Panc1 (cell line): ENCODE measurements around the gene PIGU. TPM values are rescaled to one million over a fixed set of nuclear protein-coding genes. Genes with fewer than 3 reads are reported as not detected.

Experiments
- ATAC-seq: fragments of 200-7000 bp; cut with Tn5 transposase; 2 replicates; pipeline ENCODE4 v1.9.1; 2020; ENCODE audit warnings: mild to moderate bottlenecking, moderate library complexity
- BruUV-seq: library from RNA; stranded (reverse); fragments of 400-500 nt; replicated peaks from 2 replicates; lab custom pipeline; 2021; lab: Mats Ljungman, UMichigan
- CTCF ChIA-PET: fragments of 300-600 bp; sonication (Branson Sonifier 250); formaldehyde crosslinking; loops from one replicate; lab custom pipeline; 2022; ENCODE audit warnings: antibody characterized with exemption; lab: Charles Lee
- POLR2A ChIA-PET: fragments of 300-600 bp; sonication (Branson Sonifier 250); formaldehyde crosslinking; loops from one replicate; lab custom pipeline; 2022; ENCODE audit warnings: antibody characterized with exemption; lab: Charles Lee
- DNase-seq: peaks from one replicate; pipeline ENCODE4 v3.0.0-alpha.2; 2010; ENCODE audit warnings: low read depth, low spot score
- H3K27ac ChIP-seq: 2 replicates; pipeline ENCODE4 v1.5.1; 2011; ENCODE audit warnings: mild to moderate bottlenecking, low read length, inconsistent platforms
- H3K27me3 ChIP-seq: fragments of 200-500 bp; sonication (Bioruptor generic); 2 replicates; pipeline ENCODE4 v1.6.0; 2014; ENCODE audit warnings: low read length, inconsistent platforms; ENCODE audit not compliant: control insufficient read depth, insufficient read depth
- H3K36me3 ChIP-seq: fragments of 200-500 bp; sonication (Bioruptor generic); 2 replicates; pipeline ENCODE4 v1.5.1; 2014; ENCODE audit warnings: inconsistent platforms, mild to moderate bottlenecking, low read length, moderate library complexity; ENCODE audit not compliant: control insufficient read depth, insufficient read depth
- H3K4me1 ChIP-seq: 2 replicates; pipeline ENCODE4 v1.5.1; 2011; ENCODE audit warnings: inconsistent platforms, mild to moderate bottlenecking, low read length, moderate library complexity; ENCODE audit not compliant: control insufficient read depth, insufficient read depth
- H3K4me3 ChIP-seq, 2 experiments: 2 replicates each; pipeline ENCODE4 v1.5.1; 2011 to 2012; ENCODE audit warnings: low read depth in 2 of 2, low read length in 2 of 2, mild to moderate bottlenecking in 2 of 2, inconsistent platforms in 1 of 2, moderate library complexity in 1 of 2
- H3K9me3 ChIP-seq: fragments of 200-500 bp; sonication (Bioruptor generic); 2 replicates; pipeline ENCODE4 v1.5.1; 2014; ENCODE audit warnings: low read depth, mild to moderate bottlenecking, inconsistent platforms, low read length, moderate library complexity; ENCODE audit not compliant: control insufficient read depth, insufficient read depth
- POLR2AphosphoS5 ChIP-seq: IDR thresholded peaks from 2 replicates; pipeline ENCODE4 v1.6.1; 2012; ENCODE audit warnings: mild to moderate bottlenecking, low read depth, low read length, moderate library complexity
- SIN3A ChIP-seq: IDR thresholded peaks from 2 replicates; pipeline ENCODE4 v1.6.1; 2012; ENCODE audit warnings: low read depth, mild to moderate bottlenecking, low read length, moderate library complexity, borderline replicate concordance; ENCODE audit not compliant: insufficient read depth
- TCF7L2 ChIP-seq: IDR thresholded peaks from 2 replicates; pipeline ENCODE4 v1.6.1; 2011; ENCODE audit warnings: mild to moderate bottlenecking, low read depth, low read length, inconsistent platforms
- in situ Hi-C: cut with HindIII; loops from 2 replicates; pipeline ENCODE4 v1.10.0; 2016; ENCODE audit warnings: low sequenced_read_pairs, low pct_unique_long_range_greater_than_20kb
- intact Hi-C: fragments of 100-400 bp; cut with micrococcal nuclease; formaldehyde crosslinking; loops from one replicate; pipeline ENCODE4 v1.10.0; 2022; ENCODE audit not compliant: unreplicated experiment
- total RNA-seq: library from RNA; stranded (reverse); gene quantifications from one replicate; pipeline ENCODE4 v1.2.1, GENCODE V29; 2021; ENCODE audit not compliant: unreplicated experiment
- TF ChIP-seq, protein P1 (sequence below), 2 experiments: IDR thresholded peaks; 2 replicates each; pipeline ENCODE4 v1.6.1; 2011 to 2012; ENCODE audit warnings: low read depth in 2 of 2, control low read depth in 1 of 2, low read length in 1 of 2, mild to moderate bottlenecking in 1 of 2, moderate library complexity in 1 of 2; ENCODE audit not compliant: insufficient read depth in 1 of 2
- TF ChIP-seq, protein P2 (sequence below): fragments of 450-650 bp; IDR thresholded peaks from 2 replicates; pipeline ENCODE4 v1.5.1; 2017; ENCODE audit warnings: mild to moderate bottlenecking

Gene PIGU
- total RNA-seq, 1 experiment from 2014 or later: 22.9 TPM

DNA sequence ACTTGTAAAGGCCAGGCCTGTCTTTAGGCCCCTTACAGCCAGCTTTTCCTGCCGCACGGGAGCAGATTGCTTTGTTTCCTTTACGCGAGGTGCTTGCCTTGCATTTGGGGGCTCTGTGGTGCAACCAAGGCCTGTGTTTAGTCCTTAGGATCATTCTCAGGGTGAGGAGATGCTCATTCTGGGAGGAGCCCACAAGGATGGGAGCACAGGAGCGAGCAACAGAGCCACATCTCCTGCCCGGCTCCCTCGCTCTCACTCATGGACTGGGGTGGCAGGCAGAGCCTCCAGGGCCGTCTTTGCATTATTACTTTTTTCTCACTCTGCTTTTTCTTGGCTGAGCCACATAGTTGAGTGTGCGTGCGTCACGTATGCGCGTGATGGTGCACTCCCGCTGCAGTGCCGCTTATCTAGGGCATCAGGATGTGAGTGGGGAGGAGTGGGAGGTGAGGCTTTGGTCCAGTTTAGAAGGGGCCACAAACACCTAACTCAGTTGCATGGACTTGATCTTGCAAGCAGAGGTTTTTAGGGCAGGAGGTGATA is 141.5 kb downstream of the PIGU start:
- TF ChIP-seq SIN3A (no peak), POLR2AphosphoS5 (no peak)
- CTCF ChIA-PET: interaction anchor here (0.5 kb wide), 1 partner anchor 151 kb away, joined by 3 read pairs; no protein-coding TSS in a partner anchor
- H3K27me3 ChIP-seq: no peaks in the 10 kb centered on the region
- in situ Hi-C loops: no loop called here
- no TSS peak for BruUV-seq
- peaks cover 4% of the 10 kb centered on the region; the same call in 1 of the 2 replicates for H3K36me3 ChIP-seq
- POLR2A ChIA-PET: no interaction called here
- no peaks in the 10 kb centered on the region for H3K9me3 ChIP-seq
- ATAC-seq (no peak), DNase-seq (no peak)
- no peak overlapping the region for H3K4me3 ChIP-seq
- no peak overlapping the region for H3K27ac ChIP-seq
- intact Hi-C loops: no loop called here
- no peaks in the 10 kb centered on the region for H3K4me1 ChIP-seq

DNA sequence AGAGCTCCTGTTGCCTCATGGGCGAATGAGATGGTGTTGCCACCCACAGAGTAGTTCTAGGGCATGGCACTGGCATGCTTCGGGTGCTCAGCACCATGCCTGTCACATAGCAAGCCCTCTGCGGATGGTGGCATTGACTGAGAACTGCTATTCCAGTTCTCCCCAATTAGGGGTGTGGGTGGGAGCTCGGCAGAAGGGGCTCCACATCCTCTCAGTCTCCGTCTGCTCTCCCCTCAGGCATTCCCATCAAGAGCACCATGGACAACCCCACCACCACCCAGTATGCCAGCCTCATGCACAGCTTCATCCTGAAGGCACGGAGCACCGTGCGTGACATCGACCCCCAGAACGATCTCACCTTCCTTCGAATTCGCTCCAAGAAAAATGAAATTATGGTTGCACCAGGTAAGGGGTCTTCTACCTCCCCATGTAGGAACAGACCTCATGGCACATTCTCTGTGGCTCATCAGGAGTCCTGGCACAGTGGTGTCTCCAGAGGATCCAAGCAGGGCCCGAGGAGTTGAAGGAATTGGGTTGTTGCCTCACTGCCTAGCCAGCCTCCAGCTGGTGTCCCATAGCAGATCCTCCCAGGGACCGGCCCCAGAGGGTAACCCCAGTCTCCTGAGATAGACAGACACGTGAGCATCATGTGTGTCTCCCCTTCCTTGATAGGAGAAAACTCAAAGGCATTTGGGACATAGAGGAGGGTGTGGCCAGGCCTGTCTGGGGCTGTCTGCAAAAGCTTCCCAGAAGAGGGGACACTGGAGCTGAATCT is 142.3 kb downstream of the PIGU start:
- H3K36me3 ChIP-seq: peaks cover 4% of the 10 kb centered on the region; the same call in 1 of the 2 replicates
- no peak overlapping the region for H3K27ac ChIP-seq
- no peaks in the 10 kb centered on the region for H3K27me3 ChIP-seq
- CTCF ChIA-PET: interaction anchor here (0.5 kb wide), 1 partner anchor 150 kb away, joined by 3 read pairs; no protein-coding TSS in a partner anchor
- H3K9me3 ChIP-seq: no peaks in the 10 kb centered on the region
- no peak overlapping the region for H3K4me3 ChIP-seq
- in situ Hi-C loops (no loop called here), intact Hi-C loops (no loop called here)
- TF ChIP-seq, protein P1, sequence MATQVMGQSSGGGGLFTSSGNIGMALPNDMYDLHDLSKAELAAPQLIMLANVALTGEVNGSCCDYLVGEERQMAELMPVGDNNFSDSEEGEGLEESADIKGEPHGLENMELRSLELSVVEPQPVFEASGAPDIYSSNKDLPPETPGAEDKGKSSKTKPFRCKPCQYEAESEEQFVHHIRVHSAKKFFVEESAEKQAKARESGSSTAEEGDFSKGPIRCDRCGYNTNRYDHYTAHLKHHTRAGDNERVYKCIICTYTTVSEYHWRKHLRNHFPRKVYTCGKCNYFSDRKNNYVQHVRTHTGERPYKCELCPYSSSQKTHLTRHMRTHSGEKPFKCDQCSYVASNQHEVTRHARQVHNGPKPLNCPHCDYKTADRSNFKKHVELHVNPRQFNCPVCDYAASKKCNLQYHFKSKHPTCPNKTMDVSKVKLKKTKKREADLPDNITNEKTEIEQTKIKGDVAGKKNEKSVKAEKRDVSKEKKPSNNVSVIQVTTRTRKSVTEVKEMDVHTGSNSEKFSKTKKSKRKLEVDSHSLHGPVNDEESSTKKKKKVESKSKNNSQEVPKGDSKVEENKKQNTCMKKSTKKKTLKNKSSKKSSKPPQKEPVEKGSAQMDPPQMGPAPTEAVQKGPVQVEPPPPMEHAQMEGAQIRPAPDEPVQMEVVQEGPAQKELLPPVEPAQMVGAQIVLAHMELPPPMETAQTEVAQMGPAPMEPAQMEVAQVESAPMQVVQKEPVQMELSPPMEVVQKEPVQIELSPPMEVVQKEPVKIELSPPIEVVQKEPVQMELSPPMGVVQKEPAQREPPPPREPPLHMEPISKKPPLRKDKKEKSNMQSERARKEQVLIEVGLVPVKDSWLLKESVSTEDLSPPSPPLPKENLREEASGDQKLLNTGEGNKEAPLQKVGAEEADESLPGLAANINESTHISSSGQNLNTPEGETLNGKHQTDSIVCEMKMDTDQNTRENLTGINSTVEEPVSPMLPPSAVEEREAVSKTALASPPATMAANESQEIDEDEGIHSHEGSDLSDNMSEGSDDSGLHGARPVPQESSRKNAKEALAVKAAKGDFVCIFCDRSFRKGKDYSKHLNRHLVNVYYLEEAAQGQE (IDR thresholded peaks at IDR 0.05; ENCODE audit: insufficient read depth in 1 of 2, low read depth in 2 of 2, low read length in 1 of 2): no peak
- TF ChIP-seq, protein P2, sequence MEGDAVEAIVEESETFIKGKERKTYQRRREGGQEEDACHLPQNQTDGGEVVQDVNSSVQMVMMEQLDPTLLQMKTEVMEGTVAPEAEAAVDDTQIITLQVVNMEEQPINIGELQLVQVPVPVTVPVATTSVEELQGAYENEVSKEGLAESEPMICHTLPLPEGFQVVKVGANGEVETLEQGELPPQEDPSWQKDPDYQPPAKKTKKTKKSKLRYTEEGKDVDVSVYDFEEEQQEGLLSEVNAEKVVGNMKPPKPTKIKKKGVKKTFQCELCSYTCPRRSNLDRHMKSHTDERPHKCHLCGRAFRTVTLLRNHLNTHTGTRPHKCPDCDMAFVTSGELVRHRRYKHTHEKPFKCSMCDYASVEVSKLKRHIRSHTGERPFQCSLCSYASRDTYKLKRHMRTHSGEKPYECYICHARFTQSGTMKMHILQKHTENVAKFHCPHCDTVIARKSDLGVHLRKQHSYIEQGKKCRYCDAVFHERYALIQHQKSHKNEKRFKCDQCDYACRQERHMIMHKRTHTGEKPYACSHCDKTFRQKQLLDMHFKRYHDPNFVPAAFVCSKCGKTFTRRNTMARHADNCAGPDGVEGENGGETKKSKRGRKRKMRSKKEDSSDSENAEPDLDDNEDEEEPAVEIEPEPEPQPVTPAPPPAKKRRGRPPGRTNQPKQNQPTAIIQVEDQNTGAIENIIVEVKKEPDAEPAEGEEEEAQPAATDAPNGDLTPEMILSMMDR: no peak
- no peak for TF ChIP-seq SIN3A
- no peak for TF ChIP-seq TCF7L2
- no peak for TF ChIP-seq POLR2AphosphoS5
- ATAC-seq: no peak
- POLR2A ChIA-PET: no interaction called here
- no peaks in the 10 kb centered on the region for H3K4me1 ChIP-seq
- DNase-seq: no peak
- no TSS peak for BruUV-seq

- DNase-seq (no peak), ATAC-seq (no peak)
- POLR2A ChIA-PET: no interaction called here
- TF ChIP-seq, protein P2: no peak
- TF ChIP-seq TCF7L2 (no peak), SIN3A (no peak), POLR2AphosphoS5 (no peak)
- TF ChIP-seq, protein P1 (IDR thresholded peaks at IDR 0.05; ENCODE audit: insufficient read depth in 1 of 2, low read depth in 2 of 2, low read length in 1 of 2): no peak
- intact Hi-C loops: no loop called here
- H3K4me3 ChIP-seq: no peak overlapping the region
- no peaks in the 10 kb centered on the region for H3K9me3 ChIP-seq
- H3K36me3 ChIP-seq: peaks cover 10% of the 10 kb centered on the region; the same call in 1 of the 2 replicates
- no peak overlapping the region for H3K27ac ChIP-seq
- no TSS peak for BruUV-seq
- no peaks in the 10 kb centered on the region for H3K27me3 ChIP-seq
- no peaks in the 10 kb centered on the region for H3K4me1 ChIP-seq
- CTCF ChIA-PET: no interaction called here
- in situ Hi-C loops: no loop called here
Measured at GRCh38 chr20:34532756-34533155, 144.1 kb downstream of the PIGU start.
